Measurements from ENCODE around the gene PRKCE. TPM values are rescaled to one million over a fixed set of nuclear protein-coding genes. Genes with fewer than 3 reads are reported as not detected.

The PRKCE gene
- total RNA-seq, 1 experiment from 2014 or later = 14.8 TPM

- no TSS peak for BruUV-seq (replicated peaks)
- Histone ChIP-seq H3K27me3 (ENCODE audit: insufficient read depth, low read length) (no peaks in the 10 kb centered on the region), H3K79me2 (ENCODE audit: insufficient read depth, low read length) (no peaks in the 10 kb centered on the region), H3K36me3 (ENCODE audit: control insufficient read depth in 1 of 2, insufficient read depth in 2 of 2, low read length in 2 of 2) (no peaks in the 10 kb centered on the region), H4K20me1 (ENCODE audit: insufficient read depth) (no peaks in the 10 kb centered on the region), H3K4me2 (ENCODE audit: low read length) (no peak overlapping the region), H3K9ac (ENCODE audit: low read length) (no peak overlapping the region), H3K4me3 (replicated peaks in 1 of 2; ENCODE audit: low read depth in 1 of 2, low read length in 2 of 2) (no peak overlapping the region), H3K9me2 (ENCODE audit: insufficient read depth) (no peaks in the 10 kb centered on the region), H3K4me1 (ENCODE audit: control insufficient read depth in 1 of 2, insufficient read depth in 2 of 2, low read length in 2 of 2) (peaks cover 30 to 52% of the 10 kb centered on the region in 2 experiments), H3K27ac (ENCODE audit: low read depth, low read length) (no peak overlapping the region), H3K9me3 (ENCODE audit: control insufficient read depth in 1 of 2, insufficient read depth in 1 of 2, low read depth in 1 of 2, low read length in 2 of 2) (no peaks in the 10 kb centered on the region), H2AFZ (ENCODE audit: low read depth, low read length, poor library complexity, severe bottlenecking) (no peak overlapping the region)
- ChIA-PET CTCF (no interaction called here), RAD21 (ENCODE audit: low non-redundant PET in 1 of 2, low total read pairs in 2 of 2, uncharacterized antibody in 2 of 2, unreplicated experiment in 2 of 2) (no interaction called here), POLR2A (no interaction called here)
- intact Hi-C loops (cut with micrococcal nuclease) = no loop called here
- ATAC-seq (no peak), DNase-seq (ENCODE audit: low read depth, low spot score) (no peak)
- no peak for TF ChIP-seq SP1 (IDR thresholded peaks at IDR 0.05; ENCODE audit: low read depth)
Observed at GRCh38 chr2:46167924-46168323, 516.4 kb downstream of the PRKCE start.

DNA sequence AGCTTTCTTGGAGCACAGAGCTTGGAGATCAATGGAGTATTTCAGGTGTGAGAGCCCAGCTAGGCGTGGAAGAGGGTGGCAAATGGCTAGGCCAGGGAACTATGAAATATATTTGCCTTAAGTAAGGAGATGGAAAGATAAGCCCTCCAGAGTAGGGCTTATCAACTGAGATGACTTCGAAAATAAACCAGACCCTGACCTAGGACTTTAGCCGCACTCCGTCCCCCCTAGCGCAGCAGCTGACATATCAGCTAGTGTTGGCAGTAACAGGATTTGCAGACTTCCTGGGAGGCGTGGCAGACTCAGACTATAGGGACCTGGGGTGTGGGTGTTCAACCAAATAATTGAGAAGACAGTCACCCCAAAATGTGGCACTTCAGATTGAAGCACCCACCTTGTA is 518.0 kb downstream of the PRKCE start:
- Histone ChIP-seq H3K9ac (ENCODE audit: low read length) (no peak overlapping the region), H3K9me2 (ENCODE audit: insufficient read depth) (no peaks in the 10 kb centered on the region), H3K4me2 (ENCODE audit: low read length) (no peak overlapping the region), H3K4me3 (replicated peaks in 1 of 2; ENCODE audit: low read depth in 1 of 2, low read length in 2 of 2) (no peak overlapping the region), H3K27ac (ENCODE audit: low read depth, low read length) (no peak overlapping the region), H4K20me1 (ENCODE audit: insufficient read depth) (no peaks in the 10 kb centered on the region), H3K27me3 (ENCODE audit: insufficient read depth, low read length) (no peaks in the 10 kb centered on the region), H3K9me3 (ENCODE audit: control insufficient read depth in 1 of 2, insufficient read depth in 1 of 2, low read depth in 1 of 2, low read length in 2 of 2) (no peaks in the 10 kb centered on the region), H3K36me3 (ENCODE audit: control insufficient read depth in 1 of 2, insufficient read depth in 2 of 2, low read length in 2 of 2) (no peaks in the 10 kb centered on the region), H2AFZ (ENCODE audit: low read depth, low read length, poor library complexity, severe bottlenecking) (no peak overlapping the region), H3K79me2 (ENCODE audit: insufficient read depth, low read length) (no peaks in the 10 kb centered on the region), H3K4me1 (ENCODE audit: control insufficient read depth in 1 of 2, insufficient read depth in 2 of 2, low read length in 2 of 2) (peaks cover 24 to 45% of the 10 kb centered on the region in 2 experiments)
- CTCF ChIA-PET = no interaction called here
- no peak for ATAC-seq
- no TSS peak for BruUV-seq (replicated peaks)
- RAD21 ChIA-PET (ENCODE audit: low non-redundant PET in 1 of 2, low total read pairs in 2 of 2, uncharacterized antibody in 2 of 2, unreplicated experiment in 2 of 2) = no interaction called here
- no peak for DNase-seq (ENCODE audit: low read depth, low spot score)
- intact Hi-C loops (cut with micrococcal nuclease) = no loop called here
- POLR2A ChIA-PET = no interaction called here
- TF ChIP-seq FOSL1 (IDR thresholded peaks at IDR 0.05; ENCODE audit: low read depth) = no peak
- no peak for TF ChIP-seq JUND (IDR thresholded peaks at IDR 0.05)
- TF ChIP-seq CBX3 (IDR thresholded peaks at IDR 0.05; ENCODE audit: low read depth) = no peak
- TF ChIP-seq SP1 (IDR thresholded peaks at IDR 0.05; ENCODE audit: low read depth) = no peak
- no peak for TF ChIP-seq ATF3 (IDR thresholded peaks at IDR 0.05)
- TF ChIP-seq CEBPB (IDR thresholded peaks at IDR 0.05; ENCODE audit: low read depth) = no peak
- TF ChIP-seq, protein P1, sequence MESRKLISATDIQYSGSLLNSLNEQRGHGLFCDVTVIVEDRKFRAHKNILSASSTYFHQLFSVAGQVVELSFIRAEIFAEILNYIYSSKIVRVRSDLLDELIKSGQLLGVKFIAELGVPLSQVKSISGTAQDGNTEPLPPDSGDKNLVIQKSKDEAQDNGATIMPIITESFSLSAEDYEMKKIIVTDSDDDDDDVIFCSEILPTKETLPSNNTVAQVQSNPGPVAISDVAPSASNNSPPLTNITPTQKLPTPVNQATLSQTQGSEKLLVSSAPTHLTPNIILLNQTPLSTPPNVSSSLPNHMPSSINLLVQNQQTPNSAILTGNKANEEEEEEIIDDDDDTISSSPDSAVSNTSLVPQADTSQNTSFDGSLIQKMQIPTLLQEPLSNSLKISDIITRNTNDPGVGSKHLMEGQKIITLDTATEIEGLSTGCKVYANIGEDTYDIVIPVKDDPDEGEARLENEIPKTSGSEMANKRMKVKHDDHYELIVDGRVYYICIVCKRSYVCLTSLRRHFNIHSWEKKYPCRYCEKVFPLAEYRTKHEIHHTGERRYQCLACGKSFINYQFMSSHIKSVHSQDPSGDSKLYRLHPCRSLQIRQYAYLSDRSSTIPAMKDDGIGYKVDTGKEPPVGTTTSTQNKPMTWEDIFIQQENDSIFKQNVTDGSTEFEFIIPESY (IDR thresholded peaks at IDR 0.05; ENCODE audit: extremely low read depth, insufficient replicate concordance, low read length) = no peak
- TF ChIP-seq MAX (IDR thresholded peaks at IDR 0.05) = no peak
- TF ChIP-seq POLR2AphosphoS5 (IDR thresholded peaks at IDR 0.05; ENCODE audit: low read depth, low read length) = no peak
- no peak for TF ChIP-seq YY1 (IDR thresholded peaks at IDR 0.05; ENCODE audit: extremely low read depth, insufficient replicate concordance, low read depth, low read length)
- no peak for TF ChIP-seq ELF1 (IDR thresholded peaks at IDR 0.05; ENCODE audit: borderline replicate concordance, low read depth)
- no peak for TF ChIP-seq ZFX (IDR thresholded peaks at IDR 0.05)
- no peak for TF ChIP-seq TCF7L2 (IDR thresholded peaks at IDR 0.05; ENCODE audit: borderline replicate concordance, extremely low read depth, insufficient read depth, insufficient read length)
- TF ChIP-seq SIN3A (IDR thresholded peaks at IDR 0.05; ENCODE audit: low read depth) = no peak
- TF ChIP-seq REST (IDR thresholded peaks at IDR 0.05; ENCODE audit: low read depth) = no peak
- no peak for TF ChIP-seq POLR2A (IDR thresholded peaks at IDR 0.05; ENCODE audit: borderline replicate concordance, extremely low read depth, insufficient read depth, insufficient read length)
- no peak for TF ChIP-seq EGR1 (IDR thresholded peaks at IDR 0.05; ENCODE audit: low read depth)
- no peak for TF ChIP-seq EZH2 (IDR thresholded peaks at IDR 0.05)
